ENCODE results near the gene EFHD2. TPM values are rescaled to one million over a fixed set of nuclear protein-coding genes. Genes with fewer than 3 reads are reported as not detected.

Gene EFHD2
- total and polyA plus RNA-seq, 2 experiments from 2014 or later: 49.9 to 53.1 TPM

DNA sequence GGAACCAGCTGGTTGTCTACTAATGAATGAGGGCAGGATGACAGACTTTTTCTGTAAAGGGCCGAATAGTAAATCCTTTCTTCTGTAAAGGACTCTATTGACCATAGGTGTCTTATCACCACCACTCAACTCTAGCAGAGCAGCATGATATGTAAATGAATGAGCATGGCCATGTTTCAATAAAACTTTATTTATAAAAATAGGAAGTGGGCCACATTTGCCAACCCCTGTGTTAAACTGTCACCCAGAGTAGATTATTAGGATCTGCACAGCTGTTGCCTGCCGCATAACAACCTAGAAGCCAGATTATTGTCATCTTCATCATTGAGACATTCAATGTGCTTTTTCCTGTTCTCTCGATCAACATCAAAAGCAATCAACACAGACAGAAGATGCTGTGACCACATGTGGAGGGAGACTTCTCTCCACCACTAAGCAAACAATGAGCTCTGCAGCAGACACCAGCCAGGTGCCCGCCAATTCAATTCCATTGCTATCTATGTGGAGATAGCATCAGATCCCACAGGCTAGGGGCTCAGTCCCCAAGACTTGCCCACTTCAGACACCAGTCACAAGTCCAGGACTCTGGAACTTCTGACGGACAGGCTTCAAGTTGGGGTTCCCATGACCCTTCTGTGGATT, 6.8 kb upstream of the EFHD2 start:
- WGBS, 2 experiments (ENCODE audit: low coverage in 1 of 2, low lambda C conversion rate in 2 of 2, missing lambda C conversion rate in 2 of 2): 94% methylated on average over 5 of the region's 5 CpGs
- DNase-seq: no peak
- in situ Hi-C loops (cut with MboI): no loop called here

DNA sequence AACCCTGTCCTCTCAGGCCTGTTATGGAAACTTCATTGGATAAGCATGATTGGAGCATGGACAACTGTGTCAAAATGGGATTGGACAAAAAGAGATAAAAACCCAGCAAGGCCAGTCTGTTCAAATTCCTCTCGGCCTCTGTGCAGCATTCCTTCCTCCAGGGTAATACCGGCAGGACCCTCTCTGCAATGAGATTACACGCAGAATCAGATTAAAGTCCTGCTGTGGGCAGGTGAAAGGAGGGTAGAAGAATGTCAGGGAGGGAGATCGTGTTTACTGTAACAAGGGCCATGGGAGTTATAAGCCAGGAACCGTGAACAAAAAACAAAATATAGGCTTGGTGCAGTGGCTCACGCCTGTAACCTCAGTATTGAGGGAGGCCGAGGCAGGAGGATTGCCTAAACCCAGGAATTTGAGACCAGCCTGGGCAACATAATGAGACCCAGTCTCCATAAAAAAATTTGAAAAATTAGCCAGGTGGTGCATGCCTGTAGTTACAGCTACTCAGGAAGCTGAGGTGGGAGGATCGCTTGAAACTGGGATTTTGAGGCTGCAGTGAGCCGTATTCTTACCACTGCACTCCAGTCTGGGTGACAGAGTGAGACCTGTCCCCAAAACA, 5.6 kb upstream of the EFHD2 start:
- Histone ChIP-seq H3K79me2 (ENCODE audit: insufficient read depth) (no peaks in the 10 kb centered on the region), H3K4me1 (ENCODE audit: insufficient read depth) (peaks cover 16% of the 10 kb centered on the region), H4K20me1 (ENCODE audit: insufficient read depth) (no peaks in the 10 kb centered on the region), H2AFZ (no peak overlapping the region), H3K27ac (no peak overlapping the region), H3K27me3 (replicated peaks; ENCODE audit: insufficient read depth) (no peaks in the 10 kb centered on the region), H3K9ac (no peak overlapping the region), H3K4me2 (ENCODE audit: unreplicated experiment) (no peak overlapping the region), H3K9me3 (ENCODE audit: low read depth) (no peaks in the 10 kb centered on the region), H3K9me2 (ENCODE audit: insufficient read depth) (no peaks in the 10 kb centered on the region), H3K36me3 (ENCODE audit: low read depth) (no peaks in the 10 kb centered on the region), H3F3A (ENCODE audit: insufficient read depth) (peaks cover 24% of the 10 kb centered on the region), H3K4me3 (no peak overlapping the region)
- no peak for DNase-seq
- TF ChIP-seq EZH2 (IDR thresholded peaks at IDR 0.05; ENCODE audit: insufficient read depth, poor library complexity, severe bottlenecking) (no peak), EZH2phosphoT487 (IDR thresholded peaks at IDR 0.05; ENCODE audit: insufficient read depth, low read depth) (no peak)
- 93 to 97% methylated on average over 9 of the region's 9 CpGs for WGBS, 2 experiments (ENCODE audit: low coverage in 1 of 2, low lambda C conversion rate in 2 of 2, missing lambda C conversion rate in 2 of 2)
- in situ Hi-C loops (cut with MboI): no loop called here

More for the DNA sequence above, 6.8 kb upstream of the EFHD2 start:
- Histone ChIP-seq H3K36me3 (ENCODE audit: low read depth) (no peaks in the 10 kb centered on the region), H3K79me2 (ENCODE audit: insufficient read depth) (no peaks in the 10 kb centered on the region), H2AFZ (no peak overlapping the region), H3K9ac (no peak overlapping the region), H3K4me1 (ENCODE audit: insufficient read depth) (peaks cover 13% of the 10 kb centered on the region), H3K27ac (no peak overlapping the region), H3K4me3 (no peak overlapping the region), H4K20me1 (ENCODE audit: insufficient read depth) (no peaks in the 10 kb centered on the region), H3K9me2 (ENCODE audit: insufficient read depth) (no peaks in the 10 kb centered on the region), H3K4me2 (ENCODE audit: unreplicated experiment) (no peak overlapping the region), H3K9me3 (ENCODE audit: low read depth) (no peaks in the 10 kb centered on the region), H3K27me3 (replicated peaks; ENCODE audit: insufficient read depth) (no peaks in the 10 kb centered on the region), H3F3A (ENCODE audit: insufficient read depth) (peaks cover 13% of the 10 kb centered on the region)
- TF ChIP-seq EZH2 (IDR thresholded peaks at IDR 0.05; ENCODE audit: insufficient read depth, poor library complexity, severe bottlenecking) (no peak), EZH2phosphoT487 (IDR thresholded peaks at IDR 0.05; ENCODE audit: insufficient read depth, low read depth) (no peak)

DNA sequence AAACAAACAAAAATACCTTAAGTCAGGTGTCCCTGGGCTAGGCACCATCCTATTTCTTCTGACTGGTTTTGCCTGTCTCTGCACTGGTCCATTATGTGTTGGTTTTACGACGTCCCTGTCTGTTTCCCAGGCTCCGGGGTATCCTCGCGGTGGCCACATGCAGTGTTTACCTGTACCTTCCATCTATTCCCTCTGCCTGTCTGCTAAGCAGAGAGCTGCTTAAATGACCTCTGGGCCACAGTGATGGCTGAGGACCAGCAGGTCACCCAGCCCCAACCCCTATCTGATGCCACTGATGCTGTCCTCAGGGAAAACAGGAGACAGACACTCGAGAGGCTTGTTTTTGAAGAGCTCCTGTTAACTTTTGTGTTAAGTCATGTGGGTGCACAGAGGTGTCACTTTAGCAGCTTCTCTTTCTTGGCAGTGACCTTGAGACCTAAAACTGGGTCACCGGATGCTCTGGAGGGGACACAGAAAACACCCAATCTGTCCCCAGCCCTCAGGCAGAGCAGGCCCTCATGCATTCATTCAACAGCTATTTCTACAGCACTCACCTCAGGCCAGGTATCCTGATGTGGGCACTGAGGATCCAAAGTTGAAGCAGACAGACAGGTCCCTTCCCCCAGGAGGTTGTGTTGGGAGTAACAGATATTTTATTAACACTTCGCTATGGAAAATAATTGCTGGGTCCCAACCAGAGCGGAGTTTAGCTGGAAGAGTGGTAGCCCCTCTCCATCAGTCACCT, 4.4 kb upstream of the EFHD2 start:
- Histone ChIP-seq H3K79me2 (ENCODE audit: insufficient read depth) (peaks cover 2% of the 10 kb centered on the region), H3K9ac (no peak overlapping the region), H3K27me3 (replicated peaks; ENCODE audit: insufficient read depth) (no peaks in the 10 kb centered on the region), H3K27ac (no peak overlapping the region), H3K9me3 (ENCODE audit: low read depth) (no peaks in the 10 kb centered on the region), H3K9me2 (ENCODE audit: insufficient read depth) (no peaks in the 10 kb centered on the region), H3K36me3 (ENCODE audit: low read depth) (no peaks in the 10 kb centered on the region), H3K4me2 (ENCODE audit: unreplicated experiment) (no peak overlapping the region), H3K4me1 (ENCODE audit: insufficient read depth) (peaks cover 16% of the 10 kb centered on the region), H2AFZ (no peak overlapping the region), H3F3A (ENCODE audit: insufficient read depth) (peaks cover 26% of the 10 kb centered on the region), H4K20me1 (ENCODE audit: insufficient read depth) (no peaks in the 10 kb centered on the region), H3K4me3 (no peak overlapping the region)
- 91 to 92% methylated on average over 9 of the region's 9 CpGs for WGBS, 2 experiments (ENCODE audit: low coverage in 1 of 2, low lambda C conversion rate in 2 of 2, missing lambda C conversion rate in 2 of 2)
- TF ChIP-seq EZH2 (IDR thresholded peaks at IDR 0.05; ENCODE audit: insufficient read depth, poor library complexity, severe bottlenecking) (no peak), EZH2phosphoT487 (IDR thresholded peaks at IDR 0.05; ENCODE audit: insufficient read depth, low read depth) (no peak)
- no peak for DNase-seq
- in situ Hi-C loops (cut with MboI): no loop called here

DNA sequence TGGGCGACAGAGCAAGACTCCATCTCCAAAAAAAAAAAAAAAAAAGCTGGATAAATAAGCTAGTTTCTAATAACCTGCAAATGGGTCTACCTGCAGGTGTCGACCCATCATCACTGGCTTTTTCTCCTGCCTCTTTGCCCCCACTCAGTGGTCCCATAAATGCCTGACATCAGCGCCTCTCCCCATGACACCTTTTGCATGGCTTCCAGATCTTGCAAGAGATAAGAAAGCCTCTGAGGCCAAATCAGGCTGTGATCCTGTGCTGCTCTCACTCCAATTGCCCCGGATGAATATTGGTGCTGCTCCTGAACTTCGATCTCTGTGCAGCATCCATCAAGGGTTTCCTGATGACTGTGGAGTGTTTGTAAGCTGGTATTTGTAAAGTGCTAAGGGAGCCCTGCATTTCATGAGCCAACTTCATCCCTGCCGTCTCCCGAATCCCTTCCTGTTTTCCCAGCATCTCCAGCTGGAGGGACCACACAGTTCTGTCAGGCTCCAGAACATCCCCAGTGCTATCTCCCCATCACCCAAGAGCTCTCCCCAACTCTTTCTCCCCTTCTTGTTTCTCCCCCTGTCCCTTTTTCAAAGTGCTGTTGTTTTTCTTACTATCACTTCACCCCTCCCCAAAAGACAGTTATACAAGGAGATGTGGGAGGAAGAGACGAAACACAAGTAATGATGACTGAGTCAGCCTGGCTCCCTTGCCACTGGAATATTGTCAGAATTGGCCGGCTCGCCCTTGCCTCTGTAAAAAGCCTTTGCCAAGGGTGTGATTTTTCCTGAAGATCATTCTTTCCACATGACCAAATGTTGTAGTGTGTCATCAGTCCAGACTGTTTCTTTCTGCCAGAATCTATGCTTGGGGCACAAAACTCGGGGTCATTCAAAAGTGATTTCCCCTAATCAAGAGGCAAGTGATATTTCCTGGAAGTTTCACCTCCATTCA, 2.8 kb upstream of the EFHD2 start:
- Histone ChIP-seq H3K9ac (peak overlapping the region; percentile 68), H3K36me3 (ENCODE audit: low read depth) (no peaks in the 10 kb centered on the region), H3K27me3 (replicated peaks; ENCODE audit: insufficient read depth) (no peaks in the 10 kb centered on the region), H3K4me1 (ENCODE audit: insufficient read depth) (peaks cover 18% of the 10 kb centered on the region), H3K4me2 (ENCODE audit: unreplicated experiment) (peak overlapping the region; percentile 76), H3K79me2 (ENCODE audit: insufficient read depth) (peaks cover 18% of the 10 kb centered on the region), H3K27ac (peak overlapping the region; percentile 87), H3F3A (ENCODE audit: insufficient read depth) (peaks cover 26% of the 10 kb centered on the region), H3K9me3 (ENCODE audit: low read depth) (no peaks in the 10 kb centered on the region), H2AFZ (peak overlapping the region; percentile 44), H4K20me1 (ENCODE audit: insufficient read depth) (no peaks in the 10 kb centered on the region), H3K4me3 (peak overlapping the region; percentile 36), H3K9me2 (ENCODE audit: insufficient read depth) (no peaks in the 10 kb centered on the region)
- in situ Hi-C loops (cut with MboI): no loop called here
- 17 to 21% methylated on average over 10 to 11 of the region's 11 CpGs for WGBS, 2 experiments (ENCODE audit: low coverage in 1 of 2, low lambda C conversion rate in 2 of 2, missing lambda C conversion rate in 2 of 2)
- DNase-seq: peak; percentile 97
- TF ChIP-seq EZH2phosphoT487 (IDR thresholded peaks at IDR 0.05; ENCODE audit: insufficient read depth, low read depth) (no peak), EZH2 (IDR thresholded peaks at IDR 0.05; ENCODE audit: insufficient read depth, poor library complexity, severe bottlenecking) (no peak)
